Stimulated activated naive CD8-positive, alpha-beta T cell treated with anti-CD3 and anti-CD28 coated beads, Interleukin-15, Interleukin-2, amounts not matched to agents 100 U/mL and 50 U/mL, for 24 hours (primary cell): ENCODE results near the gene CCDC178.
"Not testable (repeated sequence)": the region's sequence is repeated elsewhere in the genome, so short reads cannot be mapped to it uniquely, and the experiment has no call there.

ENCODE experiments used
- ATAC-seq: fragments of 150-1000 bp; cut with Tn5 transposase; one replicate; pipeline ENCODE4 v1.10.0; 2021
- DNase-seq: peaks from one replicate; pipeline ENCODE4 v3.0.0; 2021

CCDC178 gene

DNA sequence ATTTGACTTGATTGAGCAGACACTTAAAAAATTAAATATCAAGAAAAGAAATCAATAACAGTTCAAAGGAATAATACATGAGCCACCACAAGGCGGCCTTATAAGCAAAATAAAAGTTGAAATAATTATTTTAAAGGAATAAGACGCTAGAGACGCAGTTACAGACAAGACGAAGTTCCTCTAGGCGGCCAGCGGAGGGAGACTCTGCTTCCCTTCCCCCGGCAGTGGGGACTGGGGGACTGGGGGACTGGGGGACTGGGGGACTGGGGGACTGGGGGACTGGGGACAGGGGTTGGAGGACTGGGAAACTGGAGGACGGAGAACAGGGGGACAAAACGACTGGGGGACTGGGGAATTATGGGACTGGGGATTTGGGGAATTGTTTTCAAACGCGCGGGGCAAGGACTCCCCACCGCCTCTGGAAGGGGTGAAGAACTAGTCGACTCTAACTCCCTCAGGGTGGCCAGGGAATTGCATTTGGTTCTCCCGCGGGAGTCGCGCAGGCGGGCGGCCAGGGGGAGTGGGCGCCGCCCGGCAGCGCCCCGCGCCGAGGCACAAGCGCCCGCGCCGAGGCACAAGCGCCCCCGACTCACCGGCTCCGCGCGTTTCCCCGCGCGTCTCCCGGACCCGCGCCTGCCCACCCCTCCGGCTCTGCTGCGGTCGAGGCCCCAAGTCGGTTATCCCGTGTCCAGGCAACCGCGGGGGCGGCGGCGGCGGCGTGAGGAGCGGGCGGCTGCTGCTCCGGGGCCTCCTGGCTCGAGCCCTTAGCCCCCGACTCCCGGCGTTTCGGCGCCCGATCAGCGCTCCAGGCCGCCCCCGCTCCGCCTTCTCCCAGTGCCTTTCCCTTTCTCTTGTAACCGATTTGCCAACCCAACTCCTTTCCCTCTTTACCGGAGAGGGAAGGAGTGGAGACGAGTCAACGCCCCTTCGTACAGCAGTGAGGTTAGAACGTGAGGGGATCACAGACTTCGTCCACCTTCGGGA, at the start of gene CCDC178:
CCDC178 (minus strand) TSS at position 662 of the 984 bp plus-strand sequence. CDS start 28,633 bp downstream, outside the sequence.
- ATAC-seq (no peak), DNase-seq (no peak)

GRCh38 chr18:33483908-33484307, 43.4 kb upstream of the CCDC178 start:
- no peak for DNase-seq
- ATAC-seq: no peak

DNA sequence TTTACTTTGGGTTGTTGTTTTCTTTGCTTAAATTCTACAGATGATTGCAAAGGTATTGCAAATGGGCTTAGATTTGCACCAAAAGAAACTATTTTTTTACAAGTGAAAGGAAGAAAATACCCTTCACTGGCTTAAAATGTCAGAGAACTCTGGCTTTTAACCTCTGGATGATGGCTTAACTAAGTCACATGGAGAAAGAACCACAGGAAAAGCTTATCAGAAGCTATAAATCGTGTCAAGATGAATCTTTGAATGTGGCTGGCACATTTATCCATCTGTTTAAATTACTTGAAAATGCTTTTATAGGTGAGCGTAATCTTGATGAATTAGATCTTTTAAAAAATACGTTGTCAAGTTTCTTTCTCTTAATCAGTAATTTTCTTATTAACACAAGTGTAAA, 32.0 kb upstream of the CCDC178 start:
- ATAC-seq (no peak), DNase-seq (no peak)

- no peak for ATAC-seq
These were observed 29.7 kb upstream of the CCDC178 start for GRCh38 chr18:33470216-33470615.

GRCh38 chr18:33469699-33470098, 29.2 kb upstream of the CCDC178 start:
- ATAC-seq: no peak
- DNase-seq: no peak

More at GRCh38 chr18:33470216-33470615, 29.7 kb upstream of the CCDC178 start:
- DNase-seq: no peak

DNA sequence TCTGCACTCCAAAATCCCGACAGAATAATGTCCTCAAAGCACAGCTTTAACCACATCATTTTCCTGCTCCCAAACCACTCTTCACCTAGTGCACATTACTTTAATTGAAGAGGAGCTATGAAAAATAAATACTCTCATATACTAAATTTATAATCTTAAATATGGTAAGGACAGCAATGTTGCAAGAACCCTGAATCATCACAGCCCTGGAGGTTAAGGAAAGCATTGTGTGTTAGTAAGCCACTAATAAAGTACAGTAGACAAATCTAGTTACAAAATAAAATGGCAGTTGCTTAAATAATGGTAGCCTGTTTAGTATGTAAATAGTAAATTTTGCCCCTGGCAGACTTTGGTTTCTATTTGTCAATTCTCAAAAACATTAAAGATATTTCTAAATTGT, 27.0 kb upstream of the CCDC178 start:
- ATAC-seq (no peak), DNase-seq (no peak)

DNA sequence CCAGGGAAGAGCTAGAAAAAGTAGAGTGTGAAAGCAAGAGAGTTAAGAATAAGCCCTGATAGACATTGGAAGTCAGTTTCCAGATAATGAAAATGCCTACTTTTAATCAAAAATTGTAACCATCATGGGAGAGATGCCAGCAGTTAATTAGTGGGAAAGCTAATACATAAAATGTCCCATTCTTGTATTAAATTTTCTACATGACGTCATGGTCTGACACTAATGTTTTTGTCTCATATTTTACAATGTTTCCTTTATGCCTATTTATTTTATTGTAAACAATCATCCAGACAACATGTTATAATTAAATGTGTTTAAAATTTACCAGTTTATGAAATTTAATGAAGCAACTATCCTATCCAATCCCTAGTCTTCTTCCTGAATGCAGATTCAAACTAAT, 26.3 kb upstream of the CCDC178 start:
- ATAC-seq: no peak
- DNase-seq: no peak

DNA sequence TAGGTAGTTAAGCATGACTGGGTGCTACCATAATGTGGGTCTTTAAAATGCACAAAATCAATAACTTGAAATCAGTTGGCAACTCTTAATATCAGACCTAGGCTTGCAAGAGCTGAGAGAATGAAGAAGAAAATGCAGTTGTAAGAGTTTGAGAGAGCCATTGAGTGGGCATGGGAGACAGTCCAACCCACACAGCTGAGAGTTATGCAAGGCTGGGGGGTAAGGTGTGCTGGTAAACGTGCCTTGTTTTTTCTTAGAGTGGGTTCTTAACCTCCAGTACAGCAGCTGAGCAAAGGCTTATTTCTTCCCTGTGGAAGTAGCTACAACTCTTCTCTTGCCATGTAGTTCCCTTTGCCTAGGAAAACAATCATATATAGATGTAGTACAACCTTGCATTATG, 20.2 kb upstream of the CCDC178 start:
- DNase-seq (no peak), ATAC-seq (no peak)

DNA sequence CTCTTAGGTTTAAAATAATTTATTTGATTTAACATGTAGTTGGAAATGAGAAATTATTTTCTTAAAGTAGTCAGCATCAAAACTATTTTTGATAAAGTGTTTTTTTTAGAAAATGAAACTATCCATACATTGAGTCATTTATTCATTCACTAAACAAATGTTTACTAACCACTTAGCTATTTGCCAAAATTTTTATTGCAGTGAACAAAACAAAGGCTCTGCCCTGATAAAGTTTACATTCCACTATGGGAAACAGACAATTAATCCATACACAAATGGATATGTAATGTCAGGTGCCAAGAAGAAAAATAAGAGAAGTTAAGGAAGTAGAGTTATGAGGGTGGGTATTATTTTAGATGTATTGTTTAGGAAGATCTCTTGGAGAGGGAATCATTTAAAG, 19.1 kb upstream of the CCDC178 start:
- no peak for DNase-seq
- ATAC-seq: no peak

- ATAC-seq: no peak
- no peak for DNase-seq
These were observed 6.1 kb upstream of the CCDC178 start for GRCh38 chr18:33446604-33447003.

GRCh38 chr18:33444709-33445108, 4.2 kb upstream of the CCDC178 start:
- ATAC-seq (no peak), DNase-seq (no peak)

GRCh38 chr18:33432857-33433256, 7.7 kb downstream of the CCDC178 start:
- ATAC-seq (no peak), DNase-seq (no peak)

- no peak for DNase-seq
- ATAC-seq: no peak
These were observed 13.0 kb downstream of the CCDC178 start for GRCh38 chr18:33427549-33427948.

GRCh38 chr18:33424266-33424946, 16.1 kb downstream of the CCDC178 start:
- ATAC-seq (no peak), DNase-seq (no peak)

- no peak for DNase-seq
- no peak for ATAC-seq
These were observed 19.3 kb downstream of the CCDC178 start for GRCh38 chr18:33421225-33421624.

DNA sequence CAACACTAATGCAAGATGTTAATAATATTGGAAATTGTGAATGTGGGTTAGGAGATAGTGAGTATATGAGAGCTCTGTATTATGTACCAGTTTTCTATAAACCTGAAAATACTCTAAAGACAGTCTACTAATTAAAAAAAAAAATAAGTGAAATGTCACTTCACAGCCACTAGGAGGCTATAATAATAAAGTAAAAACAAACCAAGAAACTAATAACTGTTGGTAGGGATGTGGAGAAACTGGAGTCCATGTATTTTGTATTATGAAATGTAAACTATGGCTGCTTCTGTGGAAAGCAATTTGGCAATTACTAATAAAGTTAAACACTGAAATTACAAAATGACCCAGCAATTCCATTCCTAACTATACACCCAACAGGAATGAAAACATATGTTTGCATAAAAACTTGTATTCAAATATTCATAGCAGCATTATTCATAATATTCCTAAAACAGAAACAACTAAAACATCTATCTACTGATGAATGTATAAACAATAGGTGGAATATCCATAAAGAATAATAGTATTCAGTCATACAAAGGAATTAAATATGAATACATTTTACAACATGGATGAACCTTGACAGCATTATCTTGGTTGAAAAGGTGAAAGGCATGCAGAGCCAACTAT, 36.2 kb downstream of the CCDC178 start:
- no peak for DNase-seq
- ATAC-seq: no peak

- DNase-seq, ATAC-seq: not testable (repeated sequence)
These were observed 41.6 kb downstream of the CCDC178 start for GRCh38 chr18:33398939-33399338.

DNA sequence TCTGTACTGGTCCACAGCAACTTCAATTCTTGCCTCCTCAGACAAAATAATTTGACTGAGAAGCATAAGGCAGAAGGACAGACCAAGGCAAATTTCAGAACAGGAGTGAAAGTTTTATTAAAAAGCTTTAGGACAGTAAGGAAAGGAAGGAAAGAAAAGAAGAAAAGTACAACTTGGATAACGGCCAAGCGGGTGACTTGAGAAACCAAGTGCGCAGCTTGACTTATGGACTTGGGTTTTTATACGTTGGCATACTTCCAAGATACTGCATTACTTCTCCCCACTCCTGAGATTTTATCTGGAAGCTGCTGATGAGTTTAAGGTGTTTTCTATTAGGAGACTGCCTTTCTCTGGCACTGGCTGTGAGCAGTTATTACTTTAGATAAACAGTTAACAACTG, 64.7 kb downstream of the CCDC178 start:
- ATAC-seq (no peak), DNase-seq (no peak)

DNA sequence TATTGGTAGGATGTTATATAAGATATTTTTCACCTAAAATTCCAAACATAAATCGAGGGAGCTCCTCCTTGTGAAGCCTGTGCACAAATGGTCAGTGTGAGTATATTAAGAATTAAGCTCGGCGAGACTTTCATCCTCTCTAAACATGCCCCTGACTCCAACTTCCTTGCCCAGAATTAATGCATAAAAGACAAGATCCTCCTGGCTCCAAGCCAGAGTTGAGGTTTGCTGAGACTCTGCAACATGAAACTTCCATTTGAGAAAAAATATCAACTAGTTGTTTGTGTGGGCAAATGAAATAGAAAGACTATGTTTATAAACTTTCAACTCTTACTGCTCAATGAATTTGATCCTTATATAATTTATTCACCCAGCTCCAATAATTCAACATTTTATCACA, 68.1 kb downstream of the CCDC178 start:
- DNase-seq: no peak
- no peak for ATAC-seq

- ATAC-seq (no peak), DNase-seq (no peak)
These were observed 70.6 kb downstream of the CCDC178 start for GRCh38 chr18:33369711-33370449.

GRCh38 chr18:33356735-33357134, 83.8 kb downstream of the CCDC178 start:
- no peak for DNase-seq
- no peak for ATAC-seq

- DNase-seq: no peak
- no peak for ATAC-seq
These were observed 84.8 kb downstream of the CCDC178 start for GRCh38 chr18:33355756-33356155.
